Pulmonary artery endothelial cell (primary cell): ENCODE measurements around the gene PPOX. TPM values are rescaled to one million over a fixed set of nuclear protein-coding genes. Genes with fewer than 3 reads are reported as not detected.

Experiments used
- DNase-seq: peaks from one replicate; pipeline ENCODE4 v3.0.0-alpha.2; 2011; ENCODE audit warnings: low read depth, low spot score
- total RNA-seq: library from RNA; depleted of rRNA; stranded (reverse); fragments of >200 nt; gene quantifications from 2 replicates; pipeline ENCODE4 v1.2.3, GENCODE V29; 2014

The PPOX gene
- total RNA-seq = 16.0 and 19.1 TPM in 2 replicates

GRCh38 chr1:161165742-161166668 is at the start of gene PPOX:
TSS of gene PPOX (plus strand) at chr1:161166426. CDS start at chr1:161166848, 422 bp downstream.
- peak; percentile 96 for DNase-seq

DNA sequence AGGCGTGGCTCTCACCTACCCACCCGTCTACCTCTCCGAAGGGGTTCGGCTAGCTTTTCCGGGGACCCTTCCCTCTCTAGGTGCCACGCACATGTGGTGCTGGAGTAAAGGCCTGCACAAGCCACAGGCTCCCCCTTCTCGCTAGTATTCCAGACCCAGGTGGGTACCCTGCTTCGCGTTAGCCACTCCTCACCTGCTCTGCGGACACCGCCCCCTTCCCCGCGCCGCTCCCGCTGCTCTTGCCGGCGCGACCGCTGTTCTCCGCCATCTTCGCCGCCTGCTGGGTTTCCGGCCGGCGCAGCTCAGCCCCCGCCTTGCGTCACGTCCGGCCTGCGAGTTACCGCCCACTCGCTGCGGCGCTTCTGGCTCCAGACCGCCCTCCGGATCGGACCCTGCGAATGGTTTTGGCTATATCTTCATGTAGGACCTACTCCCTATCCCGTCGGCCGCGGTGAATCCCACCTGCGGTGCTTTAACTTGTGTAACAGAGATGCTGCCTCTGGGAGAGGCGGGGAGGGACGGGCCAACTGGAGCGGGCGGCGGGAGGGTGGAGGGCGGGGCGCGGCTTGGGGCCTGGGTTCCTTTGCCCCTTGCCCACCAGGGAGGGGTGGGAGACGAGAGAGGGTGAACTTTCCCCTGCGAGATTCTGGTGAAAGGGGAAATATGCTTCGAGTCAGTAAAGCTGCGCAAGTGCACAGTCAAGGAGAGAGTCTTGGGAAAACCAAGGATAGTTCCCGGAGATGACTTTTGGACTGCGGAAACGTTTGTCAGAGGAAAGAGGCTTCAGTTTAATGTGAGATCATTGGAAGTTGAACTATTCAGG is 48.3 kb upstream of the PPOX start, which contains the start of the genes NIT1 and PFDN2:
Gene NIT1, plus strand, starts transcription at position 347 of the 823 bp plus-strand sequence. Its CDS starts 72 bp downstream, at position 419.
Gene PFDN2, minus strand, starts transcription at position 279 of the 823 bp plus-strand sequence. Its CDS starts 11 bp downstream, at position 268.
- peak; percentile 51 for DNase-seq

- DNase-seq = no peak
Measured at GRCh38 chr1:161119092-161119903, 46.9 kb upstream of the PPOX start.

DNA sequence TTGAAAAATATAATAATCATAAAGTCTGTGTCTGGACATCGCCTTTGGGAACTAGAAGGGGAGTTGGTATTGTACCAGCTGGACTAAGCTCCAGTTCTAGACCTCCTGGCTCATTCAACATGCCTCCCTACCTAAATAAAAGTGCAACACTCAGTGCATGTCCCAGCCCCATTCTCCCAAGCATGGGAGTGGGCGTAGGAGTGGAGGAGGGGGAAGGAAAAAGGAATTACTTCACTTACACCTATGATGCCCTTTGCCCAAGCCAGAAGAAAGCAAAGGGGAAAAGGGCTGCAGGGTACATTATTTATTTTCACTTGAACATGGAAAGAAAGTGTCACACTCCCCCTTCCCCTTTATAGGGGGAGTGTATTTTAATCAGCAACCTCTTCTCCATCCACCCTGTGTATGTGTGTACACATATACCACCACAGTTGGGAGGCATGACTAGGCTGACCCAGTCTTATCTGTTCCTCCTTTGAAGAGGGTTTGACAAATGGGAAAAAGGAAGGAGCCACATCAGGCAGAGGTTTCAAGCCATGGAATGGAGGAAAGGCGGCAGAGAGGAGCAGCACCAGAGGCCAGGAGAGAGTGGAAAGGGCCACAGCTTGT is 45.1 kb upstream of the PPOX start:
- no peak for DNase-seq

GRCh38 chr1:161121834-161122233 is 44.4 kb upstream of the PPOX start:
- DNase-seq = no peak

DNA sequence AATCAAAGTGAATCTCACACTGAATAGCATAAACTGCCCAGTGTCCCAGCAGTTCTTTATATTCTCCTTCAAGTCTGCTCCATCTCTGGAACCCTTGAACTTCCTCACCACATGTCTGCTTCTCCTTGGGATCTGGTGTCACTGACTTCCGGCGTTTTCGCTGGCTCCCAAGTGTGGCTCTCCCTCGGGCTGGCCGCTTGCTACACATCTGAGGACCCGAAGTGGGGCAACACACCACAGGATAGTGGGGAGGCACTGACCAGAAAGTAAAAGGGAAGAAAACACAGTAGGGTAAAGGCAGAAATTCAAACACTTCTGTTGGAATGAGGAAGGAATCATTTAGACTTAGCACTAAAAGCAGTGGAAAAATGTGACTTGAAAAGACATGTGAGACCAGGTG is 43.3 kb upstream of the PPOX start:
- DNase-seq = no peak

DNA sequence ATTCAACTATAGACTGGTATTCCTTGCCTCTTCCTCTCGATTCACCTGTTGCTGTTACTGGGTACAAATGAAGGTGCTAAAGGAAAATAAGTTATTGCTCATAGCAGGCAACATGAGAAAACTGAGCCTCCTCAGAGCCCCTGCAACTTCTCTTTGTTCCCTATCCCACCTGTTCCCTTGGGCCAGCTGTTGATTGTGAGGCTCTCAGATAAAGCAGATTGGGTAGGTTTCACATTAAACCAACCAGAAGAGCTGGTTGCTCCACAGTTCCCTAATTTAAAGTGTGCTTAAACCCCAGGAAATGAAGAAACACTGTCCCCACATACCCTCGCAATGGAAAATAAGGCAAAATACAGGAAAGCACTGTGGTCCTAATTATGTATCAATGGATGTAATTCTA is 38.6 kb upstream of the PPOX start:
- DNase-seq = no peak

DNA sequence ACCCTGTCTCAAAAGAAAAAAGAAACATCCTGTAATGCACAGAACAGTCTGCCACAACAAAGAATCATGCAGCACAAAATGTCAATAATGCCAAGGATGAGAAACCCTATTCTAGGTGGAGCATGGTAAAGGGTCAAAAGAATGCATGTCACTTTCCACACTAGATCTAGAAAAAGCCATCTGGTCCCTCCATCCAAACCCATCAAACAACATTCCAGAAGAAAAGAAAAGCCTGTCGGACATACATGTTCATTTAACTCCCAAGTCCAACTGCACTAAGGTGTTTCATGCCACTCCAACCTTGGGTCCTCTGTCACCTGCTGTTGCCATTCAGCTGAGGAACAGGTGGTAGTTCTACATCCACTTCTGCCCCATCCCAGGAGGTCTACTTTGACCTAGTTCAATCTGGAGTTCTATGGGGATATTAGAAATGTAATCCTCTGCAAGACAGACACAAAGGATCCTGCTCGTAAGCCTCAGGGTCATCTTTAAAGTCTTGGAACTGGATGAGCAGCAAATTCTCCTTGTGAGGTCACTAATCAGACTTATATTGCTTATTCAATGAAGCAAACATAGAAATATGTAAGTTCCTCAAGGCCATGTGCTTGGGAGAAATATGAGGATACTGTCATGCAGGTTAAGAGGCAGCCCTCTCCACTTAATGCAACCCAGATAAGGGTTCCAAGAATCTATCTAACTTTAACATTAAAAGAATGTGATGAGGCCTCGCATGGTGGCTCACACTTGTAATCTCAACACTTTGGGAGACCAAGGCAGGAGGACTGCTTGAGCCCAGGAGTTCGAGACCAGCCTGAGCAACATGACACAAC is 37.4 kb upstream of the PPOX start:
- DNase-seq = no peak

GRCh38 chr1:161130266-161130665 is 36.0 kb upstream of the PPOX start:
- no peak for DNase-seq

DNA sequence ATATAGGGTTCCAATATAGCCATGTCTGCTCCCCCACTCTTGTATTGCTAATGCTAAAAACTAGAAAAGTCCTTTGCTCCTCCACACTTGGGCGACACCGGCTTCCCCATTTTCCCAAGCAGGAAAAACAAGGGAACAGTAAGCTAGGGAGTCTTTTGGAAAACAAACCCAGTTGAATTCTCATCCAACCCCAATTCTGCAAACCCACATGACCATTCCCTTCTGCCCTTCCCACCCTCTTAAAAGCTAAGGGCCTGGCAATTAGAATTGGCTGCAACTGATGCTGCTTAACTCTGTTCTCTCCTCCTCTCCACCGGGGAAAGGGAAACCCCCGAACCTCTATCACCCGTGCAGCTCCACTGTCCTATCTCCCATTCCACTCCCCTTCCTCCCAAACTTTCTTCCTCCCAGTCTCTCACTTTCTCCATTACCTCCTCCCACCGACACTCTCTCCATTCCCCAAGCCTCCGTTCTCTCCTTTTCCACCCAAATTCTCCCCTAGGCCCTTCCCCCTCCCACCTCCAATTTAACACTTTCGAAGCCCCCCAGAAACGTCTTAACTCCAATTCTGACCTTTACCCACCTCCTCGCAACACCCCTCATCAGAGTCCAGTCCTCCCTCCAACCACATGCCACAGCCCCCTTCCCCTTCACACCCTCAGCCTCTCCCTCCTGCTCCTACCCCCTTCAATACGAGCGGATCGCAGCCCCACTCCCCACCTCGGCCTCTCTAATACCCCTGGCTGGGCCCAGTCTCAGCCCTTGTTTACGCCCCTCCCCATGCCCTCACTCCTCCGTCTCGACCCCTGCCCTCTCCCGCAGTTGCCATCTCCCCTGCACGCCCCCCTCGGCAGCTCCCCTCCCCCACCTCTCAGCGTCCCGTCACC is 34.5 kb upstream of the PPOX start:
- DNase-seq = no peak

GRCh38 chr1:161132410-161133219 is 33.6 kb upstream of the PPOX start, which contains the start of gene DEDD:
TSS of gene DEDD (minus strand) at chr1:161132667. CDS start at chr1:161124462, 8,205 bp downstream.
- DNase-seq = peak; percentile 91

- DNase-seq = no peak
Measured at GRCh38 chr1:161133220-161133740, 32.9 kb upstream of the PPOX start.

DNA sequence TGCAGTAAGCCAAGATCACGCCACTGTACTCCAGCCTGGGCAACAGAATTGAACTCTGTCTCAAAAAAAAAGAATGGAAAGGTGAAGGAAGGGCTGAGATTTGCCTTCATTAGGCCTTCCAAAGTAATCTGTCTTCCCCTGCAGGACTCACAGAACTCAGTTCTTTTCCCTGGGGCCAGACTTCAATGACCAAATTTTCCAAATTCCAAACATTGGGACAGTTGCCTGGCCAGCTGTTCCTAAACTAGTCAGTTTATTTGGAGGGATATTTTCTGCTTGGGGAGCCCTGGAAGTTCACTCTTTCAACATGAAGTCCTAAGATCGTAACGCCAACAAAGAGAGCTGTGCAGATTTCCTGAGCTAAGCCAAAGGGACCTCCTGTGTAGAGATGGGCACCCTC is 28.3 kb upstream of the PPOX start:
- no peak for DNase-seq

DNA sequence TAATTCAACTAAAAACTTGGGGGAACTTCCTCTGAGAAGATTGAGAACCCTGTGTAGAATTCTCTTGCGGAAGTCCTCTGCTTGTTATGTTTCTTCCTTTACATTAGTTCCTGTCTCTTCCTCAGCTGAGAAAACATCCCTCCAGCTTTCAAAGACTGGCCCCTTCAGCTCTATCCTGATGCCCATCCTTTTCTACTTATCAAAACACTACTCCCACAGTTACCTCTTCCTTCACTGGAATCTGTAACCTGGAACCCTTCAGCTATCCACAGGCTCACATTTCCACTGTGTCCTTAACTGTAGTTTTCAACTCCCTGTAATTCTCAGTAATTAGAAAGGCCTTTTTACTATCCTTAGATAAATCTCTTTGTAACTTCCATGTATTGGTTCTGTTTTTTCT is 27.8 kb upstream of the PPOX start:
- no peak for DNase-seq

GRCh38 chr1:161139766-161140165 is 26.5 kb upstream of the PPOX start:
- no peak for DNase-seq

GRCh38 chr1:161140755-161141400 is 25.3 kb upstream of the PPOX start:
- DNase-seq = no peak

- no peak for DNase-seq
Measured at GRCh38 chr1:161145832-161146231, 20.4 kb upstream of the PPOX start.
